ENCODE measurements around the gene DEFB132. TPM values are rescaled to one million over a fixed set of nuclear protein-coding genes. Genes with fewer than 3 reads are reported as not detected.

Gene DEFB132
- total and polyA plus RNA-seq, 9 of the 15 experiments (the other 6 are each of a cell fraction or from before 2014, with no cell fraction given): not detected

GRCh38 chr20:284172-284571 is 26.6 kb downstream of the DEFB132 start:
- intact Hi-C loops (cut with micrococcal nuclease) (no loop called here), in situ Hi-C loops (cut with MboI) (no loop called here)
- no peak for ATAC-seq
- no peaks in the 10 kb centered on the region for H3K27me3 ChIP-seq (ENCODE audit: control insufficient read depth in 2 of 2, insufficient read depth in 2 of 2, low read length in 2 of 2)
- 0 out of 2 replicates have a peak, but pooled peaks cover 2% of the 10 kb centered on the region for H3K9me3 ChIP-seq (replicated peaks; ENCODE audit: control insufficient read depth, insufficient read depth, low read depth, low read length)
- peaks cover 28% of the 10 kb centered on the region; the same call in 2 of the 3 replicates for H3K36me3 ChIP-seq (ENCODE audit: control insufficient read depth, insufficient read depth, low read length)
- H3K4me1 ChIP-seq (replicated peaks in 1 of 2; ENCODE audit: control insufficient read depth in 2 of 2, insufficient read depth in 2 of 2, low read length in 2 of 2): no peaks in the 10 kb centered on the region; a peak in 1 of 5 replicates
- no peak overlapping the region for H2AFZ ChIP-seq (ENCODE audit: low read depth, low read length)
- no peak for FAIRE-seq
- H4K20me1 ChIP-seq (replicated peaks; ENCODE audit: control insufficient read depth, insufficient read depth, low read length): no peaks in the 10 kb centered on the region
- CTCF ChIA-PET (ENCODE audit: low intra/inter-chr PET ratio): no interaction called here
- BruUV-seq (replicated peaks): no TSS peak
- no peaks in the 10 kb centered on the region for H3K9me1 ChIP-seq (ENCODE audit: control insufficient read depth, insufficient read depth, low read length)
- no peak for DNase-seq (ENCODE audit: extremely low read depth in 1 of 4, low spot score in 3 of 4)
- WGBS (ENCODE audit: insufficient coverage, low coverage, missing lambda C conversion rate): 25% methylated on average over 2 of the region's 3 CpGs
- no peak overlapping the region for H3K27ac ChIP-seq (ENCODE audit: extremely low read depth, low read depth, low read length)
- H3K9ac ChIP-seq (ENCODE audit: insufficient read depth in 1 of 2, low read depth in 2 of 2, low read length in 2 of 2): no peak overlapping the region; a peak in 1 of 4 replicates
- POLR2A ChIA-PET: no interaction called here
- H3K4me3 ChIP-seq: no peak overlapping the region
- H3K4me2 ChIP-seq (ENCODE audit: insufficient read depth, low read length): no peak overlapping the region
- H3K79me2 ChIP-seq (ENCODE audit: control insufficient read depth, insufficient read depth, low read length): peaks cover 8% of the 10 kb centered on the region; the same call in 2 of the 3 replicates
- TF ChIP-seq ETV1 (tag; conservative IDR thresholded peaks at IDR 0.05; ENCODE audit: low read depth) (no peak), ZNF785 (CRISPR knock-in tag; IDR thresholded peaks at IDR 0.05) (no peak), SMARCA4 (IDR thresholded peaks at IDR 0.05) (no peak), BHLHE40 (IDR thresholded peaks at IDR 0.05; ENCODE audit: low read length) (no peak), BDP1 (IDR thresholded peaks at IDR 0.05; ENCODE audit: insufficient read depth, insufficient read length) (no peak), MAX (CRISPR knock-in tag; IDR thresholded peaks at IDR 0.05) (no peak), CREB3L1 (IDR thresholded peaks at IDR 0.05; ENCODE audit: borderline replicate concordance, low read depth) (no peak), MAFK (IDR thresholded peaks at IDR 0.05; ENCODE audit: low read length) (no peak), ZNF398 (CRISPR knock-in tag; IDR thresholded peaks at IDR 0.05) (no peak), MITF (IDR thresholded peaks at IDR 0.05) (no peak), DNMT1 (IDR thresholded peaks at IDR 0.05) (no peak)
